AG09309 (cell line): ENCODE results near the gene MEGF11.
"Not testable (repeated sequence)": the region's sequence is repeated elsewhere in the genome, so short reads cannot be mapped to it uniquely, and the experiment has no call there.

ENCODE experiments used
- DNase-seq: peaks from one replicate; pipeline ENCODE4 v3.0.0-alpha.2; 2010; ENCODE audit warnings: low read depth
- H3K4me3 ChIP-seq: 2 replicates; pipeline ENCODE4 v1.5.1; 2011; ENCODE audit warnings: mild to moderate bottlenecking, low read depth, low read length, moderate library complexity; ENCODE audit not compliant: control insufficient read depth
- CTCF ChIP-seq: IDR thresholded peaks from 2 replicates; pipeline ENCODE4 v1.5.1; 2011; ENCODE audit warnings: mild to moderate bottlenecking, low read depth, low read length, inconsistent platforms; ENCODE audit not compliant: insufficient read depth, control insufficient read depth; ENCODE audit errors: missing control alignments

Gene MEGF11

GRCh38 chr15:65883571-65883970 is 370.0 kb downstream of the MEGF11 start:
- DNase-seq, result no peak
- no peak overlapping the region for H3K4me3 ChIP-seq
- no peak for TF ChIP-seq CTCF

- no peak for DNase-seq
- no peak for TF ChIP-seq CTCF
- H3K4me3 ChIP-seq, result no peak overlapping the region
These were observed 371.6 kb downstream of the MEGF11 start for GRCh38 chr15:65881766-65882434.

GRCh38 chr15:65877749-65878148 is 375.8 kb downstream of the MEGF11 start:
- no peak for TF ChIP-seq CTCF
- DNase-seq, result no peak
- no peak overlapping the region for H3K4me3 ChIP-seq

GRCh38 chr15:65875458-65875857 is 378.1 kb downstream of the MEGF11 start:
- DNase-seq, result no peak
- H3K4me3 ChIP-seq, result no peak overlapping the region
- no peak for TF ChIP-seq CTCF

GRCh38 chr15:65873256-65873655 is 380.3 kb downstream of the MEGF11 start:
- no peak overlapping the region for H3K4me3 ChIP-seq

GRCh38 chr15:65872596-65872995 is 381.0 kb downstream of the MEGF11 start:
- H3K4me3 ChIP-seq, DNase-seq: not testable (repeated sequence)

More at GRCh38 chr15:65873256-65873655, 380.3 kb downstream of the MEGF11 start:
- DNase-seq, result no peak
- no peak for TF ChIP-seq CTCF

- not testable (repeated sequence) for H3K4me3 ChIP-seq, DNase-seq
These were observed 381.7 kb downstream of the MEGF11 start for GRCh38 chr15:65871886-65872285.
